Activated T-helper 1 cell treated with anti-CD3 and anti-CD28 coated beads, Interleukin-2, amount 50 U/mL, for 16 hours (primary cell): ENCODE data around the gene PPHLN1.
"Not testable (repeated sequence)": the region's sequence is repeated elsewhere in the genome, so short reads cannot be mapped to it uniquely, and the experiment has no call there.

Source experiments
- DNase-seq, 2 donors: peaks; one replicate each; pipeline ENCODE4 v3.0.0-alpha.2; 2020; ENCODE audit warnings: low read depth in 1 of 2, low spot score in 1 of 2

Gene PPHLN1

DNA sequence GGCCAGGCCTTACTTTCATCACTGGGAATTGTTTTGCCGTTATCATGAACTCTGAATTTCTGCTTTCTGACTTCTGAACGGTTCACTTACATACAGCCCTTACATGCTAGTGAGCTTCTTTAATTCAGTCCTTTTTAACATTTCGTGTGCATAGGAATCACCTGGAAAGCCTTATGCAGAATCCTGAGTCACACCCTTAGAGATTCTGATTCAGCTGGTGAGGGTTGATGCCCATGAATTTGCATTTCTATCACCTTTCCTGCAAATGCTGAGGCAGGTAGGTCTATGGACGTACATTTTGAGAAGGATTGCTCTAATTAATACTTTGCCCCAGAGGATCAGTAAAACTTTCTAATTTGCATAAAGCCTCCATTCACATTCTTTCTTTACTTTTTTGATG lies 44.0 kb downstream of the PPHLN1 start:
- DNase-seq: no peak

DNA sequence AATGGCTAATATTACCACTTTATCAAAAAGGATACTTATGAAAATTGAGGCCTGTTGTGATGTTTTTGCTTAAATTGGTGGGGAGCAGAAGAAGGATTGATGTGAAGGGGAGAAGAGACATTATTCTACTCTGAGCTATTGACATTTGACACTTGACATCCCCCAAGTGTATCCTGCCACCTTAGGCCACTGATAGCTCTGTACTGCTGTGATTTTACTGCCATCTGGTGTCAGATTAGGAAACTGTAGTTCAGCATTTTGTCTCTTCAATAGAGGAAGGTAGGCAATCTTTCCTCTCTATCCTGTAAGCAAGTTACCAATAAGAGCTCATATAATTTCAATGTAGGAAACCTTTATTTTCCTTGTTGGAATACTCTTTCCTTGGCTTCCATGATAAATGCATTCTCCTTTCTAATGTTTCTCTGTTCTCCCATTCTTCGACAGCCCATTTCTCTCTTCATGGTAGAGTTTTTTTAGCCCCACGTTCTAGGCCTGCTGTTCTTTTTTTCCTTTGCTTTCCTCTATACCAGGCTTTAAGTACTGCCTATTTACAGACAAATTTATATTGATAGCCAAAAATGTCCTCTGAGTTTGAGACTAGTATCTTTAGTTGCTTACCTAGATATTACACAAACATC lies 46.3 kb downstream of the PPHLN1 start:
- no peak for DNase-seq

GRCh38 chr12:42373669-42374068 lies 47.7 kb downstream of the PPHLN1 start:
- DNase-seq: no peak

- no peak for DNase-seq
Observed at GRCh38 chr12:42380733-42381132, 54.8 kb downstream of the PPHLN1 start.

DNA sequence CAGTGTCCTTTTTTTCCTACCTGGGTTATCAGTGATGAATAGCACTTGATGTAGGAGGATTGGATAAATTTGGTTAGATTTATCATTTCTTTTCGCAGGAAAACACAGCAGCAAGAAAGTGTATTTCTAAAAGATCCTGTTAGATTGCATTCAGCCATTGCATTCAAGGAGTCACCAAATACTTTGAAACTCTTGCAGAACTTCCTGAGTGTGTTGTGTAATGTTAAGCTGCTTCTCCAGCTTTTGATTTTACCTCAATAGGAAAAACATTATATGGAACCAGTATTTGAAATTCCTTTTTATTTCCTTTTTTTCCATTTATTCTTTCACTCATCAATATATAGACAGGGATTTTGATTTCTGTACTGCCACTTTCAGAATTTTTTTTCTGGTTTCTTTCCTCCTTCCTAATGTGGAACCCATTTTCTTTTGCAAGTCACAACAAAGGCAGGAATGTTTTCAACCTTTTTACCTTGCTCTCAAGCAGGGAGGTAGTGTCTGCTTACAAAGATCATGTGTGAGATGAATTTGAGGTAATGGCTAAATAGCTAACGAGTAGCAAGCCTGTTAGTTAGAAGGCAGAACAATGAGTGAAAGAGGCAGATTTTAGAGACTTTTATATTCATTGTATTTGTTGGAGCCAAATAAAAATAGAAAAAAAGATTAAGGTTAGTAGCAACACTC lies 56.2 kb downstream of the PPHLN1 start:
- no peak for DNase-seq

GRCh38 chr12:42385326-42385841 lies 59.4 kb downstream of the PPHLN1 start:
- DNase-seq: no peak

DNA sequence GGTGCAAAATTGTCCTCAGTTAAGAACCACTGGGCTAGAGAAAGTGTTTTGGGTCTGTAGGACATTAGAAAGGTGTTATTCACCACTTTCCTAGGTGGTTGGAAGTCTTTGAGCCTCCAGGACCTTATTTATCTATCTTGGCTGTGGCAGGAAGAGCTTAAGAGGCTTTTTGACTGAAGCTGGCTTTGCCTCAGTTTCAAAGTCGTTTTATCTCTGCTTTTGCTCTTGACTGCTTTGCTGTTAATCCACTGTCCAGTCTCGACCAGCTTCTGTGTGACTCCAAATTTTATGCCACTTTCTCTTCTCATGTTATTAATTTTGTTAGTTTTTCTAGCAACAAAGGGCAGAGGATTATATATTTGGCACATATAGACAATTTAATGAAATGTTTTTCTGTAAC lies 60.3 kb downstream of the PPHLN1 start:
- no peak for DNase-seq

DNA sequence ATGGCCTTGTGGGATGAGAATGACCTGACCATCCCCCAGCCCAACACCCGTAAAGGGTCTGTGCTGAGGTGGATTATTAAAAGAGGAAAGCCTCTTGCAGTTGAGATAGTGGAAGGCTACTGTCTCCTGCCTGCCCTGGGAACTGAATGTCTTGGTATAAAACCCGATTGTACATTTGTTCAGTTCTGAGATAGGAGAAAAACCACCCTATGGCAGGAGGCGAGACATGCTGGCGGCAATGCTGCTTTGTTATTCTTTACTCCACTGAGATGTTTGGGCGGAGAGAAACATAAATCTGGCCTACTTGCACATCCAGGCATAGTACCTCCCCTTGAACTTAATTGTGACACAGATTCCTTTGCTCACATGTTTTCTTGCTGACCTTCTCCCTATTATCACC lies 62.1 kb downstream of the PPHLN1 start:
- not testable (repeated sequence) for DNase-seq

DNA sequence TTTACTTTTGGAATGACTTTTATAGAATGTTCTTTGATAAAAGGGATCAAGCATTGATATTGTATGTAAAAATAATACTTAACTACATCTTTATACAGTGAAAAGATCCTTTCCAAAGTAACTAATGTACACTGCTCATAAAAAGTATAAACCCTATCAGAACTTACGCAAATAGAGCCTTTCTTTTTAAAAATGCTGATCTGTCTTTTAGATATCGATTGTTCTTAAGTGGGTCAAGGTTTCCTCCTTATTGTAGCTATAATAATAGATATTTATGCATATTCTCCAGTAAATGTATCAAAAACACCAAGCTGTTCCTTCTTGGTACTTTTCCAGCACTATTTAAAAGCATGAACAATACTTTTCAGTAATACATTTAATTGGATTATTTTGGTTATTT lies 68.5 kb downstream of the PPHLN1 start:
- no peak for DNase-seq

DNA sequence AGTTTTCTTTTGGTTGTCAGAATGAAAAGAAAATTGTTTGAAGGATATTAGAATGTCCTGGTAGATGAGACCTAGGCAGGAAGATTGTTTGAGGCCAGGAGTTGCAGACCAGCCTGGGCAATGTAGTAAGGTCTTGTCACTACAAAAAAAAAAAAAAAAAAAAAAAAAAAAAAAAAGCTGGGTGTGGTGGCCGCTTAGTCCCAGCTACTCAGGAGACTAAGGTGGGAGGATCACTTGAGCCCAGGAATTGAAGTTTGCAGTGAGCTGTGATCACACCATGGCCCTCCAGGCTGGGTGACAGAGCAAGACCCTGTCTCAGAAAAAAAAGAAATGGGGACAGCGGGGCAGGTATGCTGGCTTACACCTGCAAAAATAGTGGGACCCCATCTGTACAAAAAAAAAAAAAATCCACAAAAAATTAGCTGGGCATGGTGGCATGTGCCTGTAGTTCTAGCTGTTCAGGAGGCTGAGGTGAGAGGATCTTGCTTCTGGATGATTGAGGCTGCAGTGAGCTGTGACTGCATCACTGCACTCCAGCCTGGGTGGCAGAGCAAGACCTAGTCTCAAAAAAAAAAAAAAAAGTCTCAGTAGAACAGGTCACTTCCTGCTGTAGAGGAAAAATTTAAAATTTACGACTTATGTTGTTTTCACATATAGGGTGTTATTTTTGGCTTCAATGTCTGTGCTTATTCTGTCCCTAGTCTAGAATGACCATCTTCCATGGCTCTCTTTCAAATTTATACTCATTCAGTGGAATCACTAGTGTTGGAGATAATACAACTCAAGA lies 70.7 kb downstream of the PPHLN1 start:
- DNase-seq: no peak

DNA sequence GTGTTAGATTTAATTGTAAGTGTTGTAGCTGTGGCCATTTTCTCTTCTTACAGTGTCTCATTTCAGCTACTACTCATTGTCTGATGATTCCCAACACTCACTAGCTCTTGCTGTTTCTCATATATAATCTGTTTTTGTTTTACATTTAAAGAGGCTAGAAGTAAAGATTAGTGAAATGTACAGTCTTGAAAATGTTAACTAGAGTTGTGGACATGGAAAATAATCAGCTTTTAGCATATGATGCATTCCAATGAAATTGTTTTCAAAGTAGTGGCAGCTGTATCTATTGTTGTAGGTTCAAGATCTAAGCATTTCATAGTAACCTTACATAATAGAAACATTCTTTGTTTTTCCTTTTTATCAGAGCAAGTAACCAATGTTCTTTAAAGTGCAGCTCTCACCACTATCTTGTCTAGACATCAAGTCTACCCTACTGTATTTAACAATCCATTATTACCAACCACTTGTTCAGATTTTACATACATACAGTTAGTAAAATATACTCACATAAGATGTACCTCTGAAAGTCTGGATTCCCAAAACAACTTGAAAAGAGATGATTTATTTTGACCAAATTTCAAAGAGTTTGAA lies 76.9 kb downstream of the PPHLN1 start:
- DNase-seq: no peak

DNA sequence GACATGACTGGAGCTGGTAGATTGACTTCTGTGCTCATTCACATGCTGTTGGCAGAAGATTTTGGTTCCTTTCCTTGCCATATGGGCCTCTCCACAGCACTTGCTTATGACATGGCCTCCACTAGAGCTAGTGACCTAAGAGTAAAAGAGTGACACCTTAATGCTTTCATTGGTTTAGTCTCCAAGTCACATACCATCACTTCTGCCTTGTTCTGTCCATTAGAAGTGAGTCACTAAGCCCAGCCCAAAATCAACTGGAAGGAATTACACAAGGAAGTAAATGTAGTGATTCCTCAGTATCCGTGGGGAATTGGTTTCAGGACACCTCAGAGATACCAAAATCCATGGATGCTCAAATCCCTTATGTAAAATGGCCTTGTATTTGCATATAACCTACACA lies 81.3 kb downstream of the PPHLN1 start:
- no peak for DNase-seq

DNA sequence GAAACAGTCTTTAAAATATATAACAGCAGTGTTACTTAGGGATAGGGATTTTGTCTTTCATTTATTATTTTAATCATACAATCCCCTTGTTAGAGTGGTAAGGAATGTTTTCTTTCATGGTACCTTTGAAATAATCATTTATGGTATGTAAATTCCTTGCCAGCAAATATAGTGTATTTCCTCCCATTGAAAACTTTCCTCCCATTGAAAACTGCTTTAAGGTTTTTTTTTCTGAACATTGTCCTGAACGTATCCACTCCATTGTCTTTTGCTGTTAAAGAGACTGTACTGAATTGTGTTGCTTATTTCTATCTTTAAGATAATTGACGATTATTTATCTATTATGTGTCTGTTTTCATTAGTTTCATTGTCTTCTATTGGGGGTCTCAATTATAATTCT lies 83.5 kb downstream of the PPHLN1 start:
- no peak for DNase-seq

DNA sequence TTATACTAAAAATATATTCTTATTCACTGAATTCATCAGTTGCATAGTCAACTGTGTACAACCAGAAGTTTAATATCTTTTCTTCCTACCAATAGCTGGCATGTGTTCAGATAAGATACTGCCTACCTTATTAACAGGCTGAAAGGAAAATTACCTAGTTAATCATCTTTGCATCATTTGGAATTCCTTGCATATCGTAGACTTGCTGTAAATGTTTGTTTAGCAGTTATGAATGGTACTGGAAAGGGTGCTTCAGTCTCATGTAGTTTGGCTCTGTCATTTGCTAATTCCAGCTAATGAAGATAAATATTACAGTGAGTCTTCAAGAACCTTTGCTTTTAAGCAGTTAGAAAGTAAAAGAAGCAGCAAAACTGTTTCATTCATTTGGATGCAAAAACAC lies 84.4 kb downstream of the PPHLN1 start:
- DNase-seq: no peak

GRCh38 chr12:42420395-42420794 lies 94.4 kb downstream of the PPHLN1 start:
- no peak for DNase-seq

- no peak for DNase-seq
Observed at GRCh38 chr12:42421844-42422779, 96.1 kb downstream of the PPHLN1 start.

- DNase-seq: no peak
Observed at GRCh38 chr12:42422785-42423184, 96.8 kb downstream of the PPHLN1 start.

GRCh38 chr12:42426746-42427145 lies 100.8 kb downstream of the PPHLN1 start:
- DNase-seq: no peak

DNA sequence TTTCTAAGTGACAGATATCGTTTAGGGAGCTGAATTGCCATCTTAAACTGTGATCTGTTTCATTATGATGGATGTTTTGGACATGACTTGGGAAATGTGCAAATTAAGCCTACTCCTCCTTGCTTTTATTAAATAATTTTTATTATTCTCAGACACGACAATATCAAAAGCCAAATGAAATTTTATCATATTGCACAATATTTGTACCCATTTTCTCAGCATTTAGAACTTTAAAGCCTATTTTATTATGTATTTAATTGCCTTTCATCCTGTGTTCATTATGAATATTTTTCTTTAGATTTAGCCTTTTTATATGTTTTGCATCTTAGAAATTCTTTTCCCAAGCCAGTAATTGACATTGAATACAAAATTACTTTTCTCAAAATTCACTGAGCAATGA lies 102.9 kb downstream of the PPHLN1 start:
- DNase-seq: no peak

- no peak for DNase-seq
Observed at GRCh38 chr12:42432517-42433140, 106.7 kb downstream of the PPHLN1 start.
